Stimulated activated CD8-positive, alpha-beta memory T cell treated with anti-CD3 and anti-CD28 coated beads, Interleukin-7, amount 100 ng/mL, for 48 hours (primary cell): ENCODE measurements around the gene SPINDOC.
"Not testable (repeated sequence)": the region's sequence is repeated elsewhere in the genome, so short reads cannot be mapped to it uniquely, and the experiment has no call there.

Experiments
- DNase-seq, 2 donors: peaks; one replicate each; pipeline ENCODE4 v3.0.0-alpha.2; 2020; ENCODE audit warnings: low read depth in 1 of 2; ENCODE audit errors: extremely low read depth in 1 of 2

The SPINDOC gene

DNA sequence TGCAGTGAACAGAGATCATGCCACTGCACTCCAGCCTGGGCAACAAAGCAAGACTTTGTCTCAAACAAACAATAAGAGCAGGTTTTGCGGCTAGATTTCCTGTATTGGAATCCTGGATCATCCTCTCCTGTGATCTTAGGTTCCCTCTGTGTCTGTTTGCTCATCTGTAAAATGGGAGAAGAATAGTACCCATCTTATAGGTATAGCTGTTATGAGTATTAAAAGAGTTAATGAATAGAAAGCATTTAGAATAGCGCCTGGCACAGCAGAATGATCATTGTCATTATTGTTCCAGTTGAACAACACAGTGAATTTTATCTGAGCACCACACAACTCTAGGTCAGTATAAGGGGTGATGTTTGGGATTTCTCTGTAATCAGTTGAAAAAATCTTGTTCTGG, 36.4 kb downstream of the SPINDOC start:
- DNase-seq, result no peak

DNA sequence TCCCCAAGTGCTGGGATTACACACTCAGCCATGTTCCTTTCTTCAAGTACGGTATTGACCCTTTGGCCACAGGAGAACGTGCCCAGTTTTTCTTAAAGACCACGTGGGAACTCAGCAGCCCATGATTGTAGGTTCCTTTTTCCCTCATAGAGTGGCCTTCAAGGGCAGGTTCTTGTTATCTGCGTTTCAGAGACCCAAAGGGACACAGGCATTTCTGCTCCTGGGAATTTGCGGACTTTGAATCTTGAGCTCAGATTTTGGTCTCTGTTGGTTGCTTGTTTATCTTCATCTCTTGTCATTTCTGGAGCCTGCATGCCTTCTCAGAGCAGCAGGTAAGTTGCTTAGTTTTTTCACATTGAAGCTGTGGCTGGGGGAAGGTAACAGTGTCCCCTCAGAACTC, 37.7 kb downstream of the SPINDOC start:
- no peak for DNase-seq

DNA sequence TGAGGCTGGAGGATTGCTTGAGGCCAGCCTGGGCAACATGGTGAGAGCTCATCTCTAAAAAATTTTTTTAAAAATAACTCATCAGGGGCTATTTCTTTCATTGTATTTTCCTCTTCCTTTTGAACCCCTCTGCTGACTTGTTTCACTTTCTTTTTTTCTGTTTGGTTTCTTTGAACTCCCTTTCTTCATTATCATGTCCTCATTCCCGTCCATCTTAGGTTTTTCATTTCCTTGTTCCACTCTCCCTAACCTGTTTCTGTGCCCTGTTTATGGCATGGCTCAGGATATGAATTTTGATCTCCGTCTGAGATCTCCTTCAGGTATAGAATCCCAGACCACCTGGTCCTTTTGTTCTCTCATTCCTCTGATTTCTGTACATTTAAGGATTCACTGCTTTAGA, 38.1 kb downstream of the SPINDOC start:
- no peak for DNase-seq

DNA sequence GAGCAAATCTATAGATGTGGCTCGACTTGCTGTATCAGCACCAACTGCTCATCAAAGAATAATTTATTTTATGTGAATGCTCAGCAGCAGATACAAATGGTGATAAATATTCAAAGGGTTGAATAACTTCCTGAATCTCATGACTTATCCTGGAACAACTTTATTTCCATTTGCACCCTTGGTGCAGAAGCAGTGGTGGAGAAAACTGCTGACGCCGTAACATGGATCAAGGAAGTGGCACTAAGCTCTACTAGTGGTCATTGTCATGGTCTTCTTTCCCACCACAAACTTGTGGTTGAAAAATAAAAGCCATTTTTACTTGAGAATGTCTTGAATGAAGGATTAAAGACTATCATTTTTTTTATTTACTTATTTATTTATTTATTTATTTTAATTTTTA, 40.2 kb downstream of the SPINDOC start:
- no peak for DNase-seq

DNA sequence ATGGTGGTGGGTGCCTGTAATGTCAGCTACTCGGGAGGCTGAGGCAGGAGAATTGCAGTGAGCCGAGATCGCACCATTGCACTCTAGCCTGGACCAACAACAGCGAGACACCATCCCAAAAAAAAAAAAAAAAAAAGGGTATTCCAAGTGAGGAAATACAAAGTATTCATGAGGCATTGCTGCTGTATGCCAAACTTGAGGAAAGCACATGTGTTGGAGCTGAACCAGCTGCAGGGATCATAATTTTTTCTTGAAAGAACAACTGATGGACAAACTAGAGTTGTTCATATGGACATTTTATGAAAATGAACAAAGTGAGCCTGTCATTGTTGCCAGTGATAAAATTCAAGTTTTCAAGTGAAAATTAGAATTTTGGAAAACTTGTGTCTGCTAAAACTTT, 41.4 kb downstream of the SPINDOC start:
- DNase-seq, result no peak

DNA sequence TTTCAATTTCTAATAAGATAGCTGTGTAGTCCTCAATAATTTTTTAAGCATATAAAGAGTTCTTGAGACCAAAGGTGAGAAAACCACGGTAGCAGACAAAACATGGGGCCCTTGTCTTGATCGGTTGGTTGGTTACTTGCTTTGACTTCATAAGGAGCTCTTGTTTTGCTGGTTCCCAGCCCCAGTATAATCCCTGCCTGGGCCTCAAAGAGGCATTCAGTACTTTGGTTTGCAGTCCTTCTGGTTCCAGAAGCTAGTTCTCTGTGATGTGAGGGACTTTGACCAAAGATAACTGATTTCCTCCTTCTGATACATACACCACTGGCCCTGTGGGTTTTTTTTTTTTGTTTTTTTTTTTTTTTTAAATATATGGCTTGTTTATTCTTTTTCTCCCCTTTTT, 42.7 kb downstream of the SPINDOC start:
- no peak for DNase-seq

DNA sequence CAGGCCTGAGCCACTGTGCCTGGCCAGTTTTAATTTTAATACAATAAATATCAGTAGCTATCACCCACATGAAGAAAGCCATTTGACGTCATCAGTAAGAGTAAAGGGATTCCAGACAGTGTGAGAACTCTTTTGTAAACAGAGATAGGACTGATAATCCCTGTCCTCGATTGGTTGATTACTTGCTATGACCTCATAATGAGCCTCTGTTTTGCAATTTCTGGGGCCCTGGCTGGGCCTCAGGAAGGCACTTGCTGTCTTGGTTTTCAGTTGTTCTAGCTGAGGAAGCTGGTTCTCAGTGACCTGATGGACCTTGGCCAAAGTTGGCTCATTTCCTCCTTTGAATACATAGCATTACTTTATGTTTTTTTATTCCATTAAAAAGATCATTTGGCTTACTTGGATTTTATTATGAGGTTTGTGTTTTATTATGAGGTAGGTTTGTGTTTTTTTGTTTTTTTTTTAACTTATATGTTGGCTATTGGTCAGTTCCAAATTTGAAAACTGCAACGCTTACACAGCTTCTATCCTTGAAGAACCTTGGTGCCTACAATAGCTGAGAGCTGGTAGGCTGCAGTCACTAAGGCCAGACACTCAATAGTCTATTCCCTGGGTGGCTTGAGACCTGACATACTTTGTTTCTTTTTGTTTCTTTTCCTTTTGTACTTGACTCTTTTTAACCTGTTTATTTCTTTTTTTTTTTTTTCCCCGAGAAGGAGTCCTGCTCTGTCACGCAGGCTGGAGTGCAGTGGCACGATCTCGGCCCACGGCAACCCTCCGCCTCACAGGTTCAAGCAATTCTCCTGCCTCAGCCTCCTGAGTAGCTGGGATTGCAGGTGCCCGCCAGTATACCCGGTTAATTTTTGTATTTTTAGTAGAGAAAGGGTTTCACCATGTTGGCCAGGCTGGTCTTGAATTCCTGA, 45.6 kb downstream of the SPINDOC start:
- DNase-seq, result no peak

DNA sequence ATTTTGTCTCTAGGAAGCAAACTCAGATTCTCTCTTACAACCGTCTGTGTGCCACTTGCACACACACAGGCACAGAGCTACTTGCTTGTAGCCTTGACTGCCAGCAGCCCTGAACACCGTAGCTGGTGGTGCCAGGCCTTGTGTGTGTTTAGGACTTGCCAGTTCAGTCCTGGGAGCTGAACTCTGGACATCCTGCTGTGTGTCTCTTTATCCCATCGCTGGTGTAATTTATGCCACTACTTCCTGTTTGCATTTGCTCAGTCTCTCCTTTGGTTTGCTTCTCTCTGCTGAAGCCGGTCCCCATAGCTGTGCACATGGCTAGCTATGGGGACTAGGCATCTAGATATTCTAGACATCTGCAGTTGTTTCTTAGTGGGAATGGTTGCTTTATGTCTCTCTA, 49.7 kb downstream of the SPINDOC start:
- DNase-seq, result no peak

DNA sequence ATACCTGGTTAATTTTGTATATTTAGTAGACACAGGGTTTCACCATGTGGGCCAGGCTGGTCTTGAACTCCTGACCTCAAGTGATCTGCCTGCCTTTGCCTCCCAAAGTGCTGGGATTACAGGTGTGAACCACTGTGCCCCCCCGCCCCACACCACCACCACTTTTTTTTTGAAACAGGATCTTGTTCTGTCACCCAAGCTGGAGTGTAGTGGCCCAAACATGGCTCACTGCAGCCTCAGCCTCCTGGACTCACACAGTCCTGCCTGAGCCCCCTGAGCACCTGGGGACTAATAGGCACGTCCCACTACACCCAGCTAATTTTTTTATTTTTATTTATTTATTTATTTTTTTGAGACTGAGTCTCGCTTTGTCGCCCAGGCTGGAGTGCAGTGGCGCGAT, 50.4 kb downstream of the SPINDOC start:
- not testable (repeated sequence) for DNase-seq

DNA sequence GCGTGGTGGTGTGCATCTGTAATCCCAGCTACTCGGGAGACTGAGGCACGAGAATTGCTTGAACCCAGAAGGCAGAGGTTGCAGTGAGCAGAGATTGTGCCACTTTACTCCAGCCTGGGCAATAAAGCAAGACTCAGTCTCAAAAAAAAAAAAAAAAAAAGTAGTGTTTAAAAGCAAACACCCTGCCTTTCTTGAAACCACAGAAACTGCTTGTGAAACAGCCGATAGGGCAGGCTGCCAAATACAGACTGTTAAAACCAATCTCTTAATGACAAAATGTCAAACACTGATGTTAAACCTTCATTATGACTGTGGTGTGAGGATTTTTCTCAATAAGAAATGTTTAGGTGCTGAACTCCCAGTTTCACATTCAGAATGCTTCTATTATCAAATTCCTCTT, 53.0 kb downstream of the SPINDOC start:
- DNase-seq, result peak; percentile 26 to 76

DNA sequence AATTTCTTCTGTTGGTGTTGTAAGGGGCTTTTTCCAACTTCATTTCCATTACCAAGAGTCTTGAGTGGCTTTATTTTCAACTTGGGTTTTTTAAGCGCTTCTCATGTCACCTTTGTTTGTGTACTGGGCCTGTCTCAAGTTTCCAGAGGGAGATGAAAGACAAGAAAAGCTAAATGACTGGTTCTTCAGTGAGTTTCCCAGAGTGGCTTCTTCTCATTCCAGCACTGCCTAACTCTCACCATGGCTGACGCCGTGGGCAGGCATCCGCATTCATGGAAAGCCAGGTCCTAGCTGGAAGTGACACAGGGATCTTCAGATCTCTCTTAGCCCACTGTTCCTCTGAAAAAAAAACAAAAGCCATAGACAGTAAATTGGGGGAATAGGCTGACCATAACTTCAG, 54.3 kb downstream of the SPINDOC start:
- DNase-seq, result no peak

DNA sequence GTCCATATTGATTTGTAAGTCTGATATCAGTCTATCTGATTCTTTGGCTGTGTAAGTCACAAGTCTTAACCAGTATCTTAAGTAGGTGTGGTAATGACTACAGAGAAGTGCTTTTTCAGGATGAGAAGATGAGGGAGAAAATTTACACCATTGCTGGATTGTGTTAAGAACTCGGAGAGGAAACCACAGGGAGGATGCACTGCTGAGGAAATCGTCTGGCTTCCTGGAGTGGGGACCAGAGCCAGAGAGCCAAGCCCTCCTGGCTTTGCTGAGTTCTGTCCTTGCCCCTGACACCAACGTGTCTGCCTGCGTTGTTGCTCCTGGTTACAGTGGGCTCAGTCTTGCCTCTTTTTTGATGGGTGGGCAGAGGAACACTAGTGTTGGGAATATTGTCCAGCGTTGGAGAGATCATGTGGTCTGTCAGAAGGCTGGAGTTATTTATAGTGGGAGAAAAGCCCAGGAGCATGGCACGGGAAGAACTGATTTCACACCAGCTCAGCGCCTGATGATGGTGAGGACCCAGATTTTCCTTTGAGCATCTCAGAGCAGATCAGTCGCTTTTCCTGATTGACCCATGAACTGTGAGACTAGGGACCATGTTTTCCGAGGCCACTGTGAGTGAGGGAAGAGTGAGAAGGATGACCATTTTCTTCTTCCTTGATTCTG, 55.3 kb downstream of the SPINDOC start:
- DNase-seq, result no peak

DNA sequence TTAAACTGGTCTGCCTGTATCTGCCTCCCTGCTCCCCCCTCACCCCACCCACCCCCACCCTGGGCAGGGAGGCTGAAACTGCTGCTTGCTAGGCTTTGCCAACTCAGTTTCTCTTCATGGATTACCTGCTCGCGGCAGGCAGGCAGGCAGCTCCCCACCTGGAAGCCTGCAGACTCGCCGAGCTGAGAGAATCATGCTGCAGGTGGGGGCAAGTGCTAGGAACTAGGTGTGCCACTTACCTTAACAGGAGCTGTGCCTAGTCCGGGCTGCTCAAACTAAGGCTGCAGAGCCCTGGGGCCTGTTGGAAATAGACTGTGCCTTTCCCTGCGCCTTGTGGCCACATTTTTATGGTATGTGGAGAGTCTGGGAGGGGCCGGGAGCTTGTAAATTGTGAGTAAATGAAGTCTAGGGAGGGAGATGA, 55.9 kb downstream of the SPINDOC start:
- no peak for DNase-seq

DNA sequence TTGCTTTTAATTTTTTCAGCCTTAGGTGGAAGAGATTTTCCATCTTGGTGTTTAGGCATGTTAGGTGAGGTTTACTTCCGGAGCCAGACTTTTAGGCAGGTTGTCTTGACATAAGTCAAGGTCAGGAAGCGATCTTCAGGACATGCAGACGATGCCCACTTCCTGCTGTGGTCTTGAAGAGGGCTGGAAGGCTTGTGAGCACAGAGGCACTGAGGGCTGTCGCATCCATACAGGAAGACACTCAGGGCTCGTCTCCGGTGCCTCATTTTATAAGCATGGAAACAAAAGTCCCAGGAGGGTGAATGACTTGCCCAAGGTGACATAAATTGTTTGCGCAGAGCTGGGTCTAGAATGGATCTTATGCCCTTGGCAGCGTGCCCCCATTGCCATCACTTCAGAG, 56.4 kb downstream of the SPINDOC start:
- peak in 1 of 2 donors; percentile 12 for DNase-seq

DNA sequence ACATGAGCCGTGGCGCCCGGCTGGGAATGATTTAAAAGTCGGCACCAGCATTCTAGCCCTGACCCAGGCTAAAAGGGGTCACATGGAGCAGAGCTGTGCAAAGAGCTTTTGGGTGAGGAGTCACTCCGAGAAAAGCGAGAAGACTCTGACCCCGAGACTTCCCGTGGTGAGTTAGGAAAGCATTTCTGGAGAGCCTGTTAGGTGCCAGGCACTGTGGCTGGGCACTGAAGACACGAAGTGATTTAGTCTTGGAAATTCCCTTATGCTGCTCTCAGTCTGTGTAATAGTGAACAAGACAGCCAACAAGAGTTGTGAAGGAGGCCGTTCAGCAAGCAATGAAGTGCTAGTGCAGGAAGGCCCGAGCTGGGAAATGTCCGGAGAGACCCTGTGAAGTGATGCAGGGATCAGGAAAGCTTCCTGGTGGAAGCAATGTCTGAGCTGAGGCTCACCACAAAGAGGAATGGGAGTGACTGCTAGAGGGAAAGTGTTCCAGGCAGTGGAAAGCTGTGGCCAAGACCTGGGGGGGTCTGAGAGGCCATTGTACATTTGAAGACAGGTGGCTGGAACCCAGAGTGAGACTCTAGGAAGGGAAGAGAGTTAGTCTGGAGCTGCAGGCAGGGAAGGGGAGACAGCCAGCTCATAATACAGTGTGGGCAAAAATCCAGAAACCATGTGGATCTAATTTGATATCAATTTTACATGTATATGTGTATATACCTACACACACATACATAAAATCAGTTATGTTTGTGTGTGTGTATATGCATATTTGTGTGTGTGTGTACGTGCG, 57.3 kb downstream of the SPINDOC start:
- DNase-seq, result peak in 1 of 2 donors; percentile 7

DNA sequence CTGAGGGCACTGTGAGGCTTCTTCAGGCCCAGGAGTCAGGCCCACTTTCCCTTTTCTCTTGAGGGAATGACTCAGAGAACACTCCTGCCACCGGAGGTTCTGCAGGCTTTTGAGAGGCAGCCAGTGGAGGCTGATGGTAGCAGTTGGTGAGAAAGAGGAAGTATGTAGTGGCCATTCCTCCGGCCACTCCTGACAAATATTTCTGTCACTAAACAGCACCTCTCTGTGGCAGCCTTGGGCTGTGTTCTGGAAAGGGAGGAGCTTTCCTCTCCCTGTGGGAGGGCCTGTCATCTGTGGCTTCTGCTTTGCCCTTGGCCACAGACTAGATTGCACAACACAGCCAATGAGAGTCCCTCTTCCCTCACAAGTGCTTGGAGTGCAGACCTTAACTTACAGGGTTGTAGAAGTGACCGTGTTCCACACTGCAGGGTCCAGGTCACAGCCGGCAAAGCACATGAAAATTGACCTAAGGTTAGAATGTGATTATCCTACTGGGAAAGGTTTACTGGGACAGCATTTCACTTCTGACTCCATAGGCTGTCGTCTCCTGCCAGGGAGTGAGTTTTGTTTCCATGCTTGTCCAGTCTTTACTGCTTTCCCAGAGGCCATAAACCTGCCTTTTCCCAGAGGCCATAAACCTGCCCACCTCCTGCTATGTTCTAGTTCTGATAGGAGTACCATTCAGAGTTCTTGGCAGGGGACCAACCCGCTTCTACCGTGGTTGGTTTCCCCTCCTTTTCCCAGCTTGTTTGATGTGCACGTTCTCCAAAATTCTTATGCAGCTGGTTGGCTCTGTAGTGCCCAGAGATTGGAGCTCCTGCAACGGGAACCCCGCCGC, 58.9 kb downstream of the SPINDOC start:
- peak; percentile 14 to 37 for DNase-seq

DNA sequence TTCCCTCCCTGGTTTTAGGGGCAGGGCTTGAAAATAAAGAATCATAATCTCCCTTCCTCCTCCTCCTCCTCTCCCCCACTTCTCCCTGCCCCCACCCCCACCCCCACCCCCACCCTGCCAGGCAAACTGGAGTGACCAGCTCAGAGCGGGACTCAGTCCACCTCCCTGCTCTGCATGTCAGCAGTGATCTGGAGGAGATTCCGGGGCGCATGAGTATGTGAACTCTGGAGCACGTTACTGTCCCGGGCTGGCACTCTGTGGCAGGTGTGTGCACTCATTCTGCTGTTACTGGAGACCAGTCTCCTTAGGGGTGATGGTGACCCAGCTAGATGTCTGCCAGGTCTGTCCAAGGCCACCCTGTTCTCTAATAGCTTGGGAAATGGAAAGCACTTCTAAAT, 59.5 kb downstream of the SPINDOC start:
- DNase-seq, result no peak

DNA sequence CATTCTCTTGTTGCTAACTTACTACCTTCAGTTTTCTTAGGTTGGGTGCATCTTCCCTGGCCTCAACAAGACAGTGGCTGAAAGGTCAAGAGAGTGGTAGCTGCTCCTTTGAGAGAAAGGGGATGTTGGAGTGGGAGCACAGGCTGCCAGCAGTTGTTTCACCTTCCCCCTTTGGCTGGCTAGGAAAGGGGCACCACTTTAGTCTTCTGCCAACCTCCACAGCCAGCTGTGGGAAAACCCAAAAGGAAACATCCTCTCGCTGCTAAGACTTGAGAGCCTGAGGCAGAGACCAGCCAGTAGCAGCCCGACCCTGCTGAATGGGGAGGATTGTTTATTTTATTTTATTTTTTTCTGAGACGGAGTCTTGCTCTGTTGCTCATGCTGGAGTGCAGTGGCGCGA, 60.1 kb downstream of the SPINDOC start:
- DNase-seq, result no peak

DNA sequence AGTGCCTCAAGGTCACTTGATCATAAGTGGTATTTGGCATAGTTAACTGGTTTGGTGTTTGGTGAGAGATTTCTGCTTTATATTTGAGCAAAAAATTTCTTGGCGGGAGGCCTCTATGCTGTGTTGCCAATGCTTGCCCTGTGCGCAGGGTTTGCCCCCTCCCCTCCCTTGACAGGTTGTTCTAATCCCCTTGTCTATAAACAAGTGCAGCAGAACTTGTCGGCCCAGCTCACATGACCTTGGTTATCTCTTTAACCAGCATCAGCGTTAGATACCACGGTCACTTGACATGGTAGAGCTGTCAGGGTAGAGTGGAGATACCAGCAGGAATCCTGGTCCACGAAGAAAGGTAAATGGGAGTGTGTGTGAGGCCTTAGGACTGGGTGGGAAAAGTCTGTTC, 61.3 kb downstream of the SPINDOC start:
- no peak for DNase-seq

DNA sequence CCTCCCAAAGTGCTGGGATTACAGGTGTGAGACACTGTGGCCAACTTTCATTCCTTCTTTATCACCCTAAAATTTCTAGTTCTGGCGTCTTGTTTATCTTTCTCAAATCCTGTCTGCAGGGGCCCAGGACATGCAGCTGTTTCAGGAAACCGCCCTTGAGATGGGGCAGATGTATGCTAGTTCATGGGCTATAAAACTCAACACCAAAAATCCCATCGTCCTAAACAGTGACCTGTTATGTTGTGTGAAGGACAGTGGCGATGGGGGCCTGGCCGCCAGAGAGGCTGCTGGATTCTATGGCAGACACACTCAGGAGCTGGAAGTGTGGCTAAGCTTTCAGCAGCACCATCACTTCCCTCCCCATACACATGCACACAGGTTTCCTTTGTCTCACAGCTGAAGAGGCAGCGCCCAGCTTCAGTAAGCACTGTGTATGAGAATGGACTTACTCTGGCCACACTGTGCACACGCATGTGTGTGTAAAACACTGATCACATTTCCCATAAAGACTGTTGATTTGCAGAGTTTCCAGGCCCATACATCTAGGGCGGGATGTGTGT, 62.3 kb downstream of the SPINDOC start:
- no peak for DNase-seq
